HEK293T (cell line): ENCODE results near the gene PSMD6.

ENCODE experiments used
- CTCF ChIA-PET: fragments of 350-600 bp; formaldehyde crosslinking; extraction: SDS; loops from one replicate; lab custom pipeline; 2021; ENCODE audit warnings: antibody characterized with exemption, inconsistent platforms; lab: Yijun Ruan, JAX
- POLR2A ChIA-PET: fragments of 350-600 bp; formaldehyde crosslinking; extraction: SDS; loops from one replicate; lab custom pipeline; 2020; ENCODE audit warnings: antibody characterized with exemption, inconsistent platforms; lab: Yijun Ruan, JAX
- DNase-seq: peaks from one replicate; pipeline ENCODE4 v3.0.0; 2012; ENCODE audit warnings: mixed read lengths; ENCODE audit errors: extremely low spot score
- ARNT ChIP-seq: fragments of 450-650 bp; IDR thresholded peaks from 2 replicates; pipeline ENCODE4 v1.6.1; 2017; ENCODE audit warnings: mild to moderate bottlenecking
- BHLHE40 ChIP-seq: fragments of 450-650 bp; IDR thresholded peaks from 2 replicates; pipeline ENCODE4 v1.6.1; 2016; ENCODE audit warnings: mild to moderate bottlenecking, moderate library complexity, borderline replicate concordance
- CTBP1 ChIP-seq: fragments of 450-650 bp; IDR thresholded peaks from 2 replicates; pipeline ENCODE4 v1.6.1; 2016; ENCODE audit warnings: borderline replicate concordance
- ELF4 ChIP-seq: fragments of 450-650 bp; IDR thresholded peaks from 2 replicates; pipeline ENCODE4 v1.6.1; 2017; ENCODE audit warnings: antibody characterized with exemption
- FOXA1 ChIP-seq: fragments of 450-650 bp; IDR thresholded peaks from 2 replicates; pipeline ENCODE4 v1.6.1; 2016; ENCODE audit warnings: mild to moderate bottlenecking
- FOXK2 ChIP-seq: fragments of 450-650 bp; IDR thresholded peaks from 2 replicates; pipeline ENCODE4 v1.6.1; 2016; ENCODE audit warnings: mild to moderate bottlenecking
- FOXM1 ChIP-seq: fragments of 450-650 bp; IDR thresholded peaks from 2 replicates; pipeline ENCODE4 v1.6.1; 2017; ENCODE audit warnings: mild to moderate bottlenecking, borderline replicate concordance
- HDGF ChIP-seq: fragments of 450-650 bp; IDR thresholded peaks from 2 replicates; pipeline ENCODE4 v1.6.1; 2017; ENCODE audit warnings: antibody characterized with exemption, borderline replicate concordance
- L3MBTL2 ChIP-seq: fragments of 450-650 bp; conservative IDR thresholded peaks from 2 replicates; pipeline ENCODE4 v1.6.1; 2016; ENCODE audit warnings: mild to moderate bottlenecking
- LEF1 ChIP-seq: fragments of 450-650 bp; IDR thresholded peaks from 2 replicates; pipeline ENCODE4 v1.6.1; 2017; ENCODE audit warnings: mild to moderate bottlenecking, borderline replicate concordance
- NFRKB ChIP-seq: fragments of 450-650 bp; IDR thresholded peaks from 2 replicates; pipeline ENCODE4 v1.6.1; 2016; ENCODE audit warnings: mild to moderate bottlenecking, moderate library complexity
- SP1 ChIP-seq: fragments of 450-650 bp; IDR thresholded peaks from 2 replicates; pipeline ENCODE4 v1.6.1; 2017
- SUZ12 ChIP-seq: fragments of 450-650 bp; IDR thresholded peaks from 2 replicates; pipeline ENCODE4 v1.6.1; 2016; ENCODE audit warnings: mild to moderate bottlenecking
- TARDBP ChIP-seq: fragments of 450-650 bp; IDR thresholded peaks from 2 replicates; pipeline ENCODE4 v1.6.1; 2016
- ZNF384 ChIP-seq: fragments of 450-650 bp; IDR thresholded peaks from 2 replicates; pipeline ENCODE4 v1.6.1; 2016
- TF ChIP-seq, protein P1 (sequence below): fragments of 450-650 bp; IDR thresholded peaks from 2 replicates; pipeline ENCODE4 v1.6.1; 2016

PSMD6 gene

GRCh38 chr3:64048631-64049061 is 25.4 kb upstream of the PSMD6 start:
- DNase-seq, result no peak
- ChIA-PET POLR2A (no interaction called here), CTCF (no interaction called here)
- TF ChIP-seq FOXM1, result no peak
- TF ChIP-seq ZNF384, result no peak
- no peak for TF ChIP-seq HDGF
- TF ChIP-seq ELF4, result no peak
- no peak for TF ChIP-seq SUZ12
- no peak for TF ChIP-seq FOXK2
- no peak for TF ChIP-seq LEF1
- no peak for TF ChIP-seq BHLHE40
- TF ChIP-seq CTBP1, result no peak
- no peak for TF ChIP-seq L3MBTL2
- TF ChIP-seq SP1, result no peak
- TF ChIP-seq FOXA1, result no peak
- no peak for TF ChIP-seq ARNT
- no peak for TF ChIP-seq TARDBP
- TF ChIP-seq, protein P1, sequence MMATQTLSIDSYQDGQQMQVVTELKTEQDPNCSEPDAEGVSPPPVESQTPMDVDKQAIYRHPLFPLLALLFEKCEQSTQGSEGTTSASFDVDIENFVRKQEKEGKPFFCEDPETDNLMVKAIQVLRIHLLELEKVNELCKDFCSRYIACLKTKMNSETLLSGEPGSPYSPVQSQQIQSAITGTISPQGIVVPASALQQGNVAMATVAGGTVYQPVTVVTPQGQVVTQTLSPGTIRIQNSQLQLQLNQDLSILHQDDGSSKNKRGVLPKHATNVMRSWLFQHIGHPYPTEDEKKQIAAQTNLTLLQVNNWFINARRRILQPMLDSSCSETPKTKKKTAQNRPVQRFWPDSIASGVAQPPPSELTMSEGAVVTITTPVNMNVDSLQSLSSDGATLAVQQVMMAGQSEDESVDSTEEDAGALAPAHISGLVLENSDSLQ, result no peak
- no peak for TF ChIP-seq NFRKB

DNA sequence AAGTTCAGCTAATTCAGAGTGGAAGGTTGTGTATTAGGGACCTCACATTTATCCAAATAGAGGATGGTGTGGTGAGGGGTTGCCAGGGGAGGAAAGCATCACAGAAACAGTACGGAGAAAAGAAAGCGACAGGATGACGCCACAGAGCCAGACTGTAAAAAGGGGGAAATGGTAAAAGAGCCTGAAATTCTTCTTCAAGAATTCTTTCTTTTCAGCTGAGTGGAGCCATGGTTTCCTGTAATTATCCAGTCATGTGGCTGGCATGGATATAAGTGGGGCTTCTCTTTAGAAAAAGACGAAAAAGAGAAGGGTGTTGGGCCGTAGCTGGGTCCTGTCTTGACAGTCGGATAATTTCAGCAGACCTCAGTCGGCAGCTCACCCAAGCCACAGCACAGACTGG is 24.5 kb upstream of the PSMD6 start:
- TF ChIP-seq HDGF (no peak), BHLHE40 (no peak)
- ChIA-PET POLR2A (no interaction called here), CTCF (no interaction called here)

DNA sequence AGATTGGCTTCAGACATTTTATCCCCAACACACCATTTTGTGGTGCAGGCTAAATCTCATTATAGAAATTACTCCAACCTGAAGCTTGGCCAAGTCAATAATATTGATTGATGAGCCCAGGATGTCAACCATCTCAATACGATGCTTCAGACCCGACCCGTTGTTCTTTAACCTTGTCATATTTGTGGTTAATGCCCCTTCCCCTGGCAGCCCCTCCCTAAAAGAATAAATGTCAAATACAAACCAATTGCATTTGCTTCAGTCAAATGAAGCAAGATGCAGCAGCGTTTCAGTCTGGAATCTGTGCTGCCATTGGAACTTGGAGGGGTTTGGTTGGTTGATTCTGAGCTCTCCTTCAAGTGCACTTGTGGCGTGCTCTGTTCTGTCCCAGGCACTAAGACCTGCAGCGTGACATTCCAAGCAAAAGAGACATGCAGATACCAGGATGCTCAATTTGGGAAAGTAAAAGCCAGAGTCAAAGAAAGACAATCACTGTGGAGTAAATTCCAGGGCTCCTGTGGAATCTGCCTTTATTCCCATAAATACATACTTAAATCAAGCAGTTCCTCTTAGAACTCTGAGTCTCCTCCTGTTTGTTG is 23.8 kb upstream of the PSMD6 start:
- no peak for DNase-seq
- ChIA-PET CTCF (no interaction called here), POLR2A (no interaction called here)
- no peak for TF ChIP-seq ZNF384
- TF ChIP-seq SP1, result no peak
- TF ChIP-seq L3MBTL2, result no peak
- no peak for TF ChIP-seq BHLHE40
- no peak for TF ChIP-seq FOXA1
- TF ChIP-seq FOXM1, result no peak
- no peak for TF ChIP-seq NFRKB
- TF ChIP-seq TARDBP, result no peak
- TF ChIP-seq, protein P1, result no peak
- TF ChIP-seq FOXK2, result no peak

More for the DNA sequence above, 24.5 kb upstream of the PSMD6 start:
- no peak for DNase-seq

DNA sequence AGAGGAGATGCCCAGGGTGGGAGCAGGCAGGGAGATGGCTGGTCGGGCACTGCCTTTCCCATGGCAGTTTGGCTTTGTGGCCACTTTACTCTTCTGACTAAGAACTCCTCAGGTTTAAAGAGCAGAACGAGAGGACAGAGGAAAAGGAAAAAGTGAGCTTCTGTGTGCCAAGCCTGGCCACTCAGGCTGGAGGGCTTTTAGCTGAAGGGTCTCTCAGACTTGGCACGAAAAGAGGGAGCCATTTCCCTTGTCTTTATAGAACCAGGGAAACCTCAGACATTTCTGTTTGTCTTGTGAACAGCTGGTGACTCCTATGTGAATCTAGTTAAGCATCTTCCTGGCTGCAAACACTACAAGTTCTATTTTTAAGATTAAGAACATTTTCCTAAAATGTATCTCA is 23.3 kb upstream of the PSMD6 start:
- CTCF ChIA-PET, result no interaction called here
- POLR2A ChIA-PET, result no interaction called here
- TF ChIP-seq HDGF (no peak), SUZ12 (no peak), SP1 (no peak), FOXM1 (no peak), ELF4 (no peak), FOXK2 (no peak), LEF1 (no peak), L3MBTL2 (no peak), CTBP1 (no peak), FOXA1 (no peak)
- TF ChIP-seq, protein P1, result no peak
- no peak for DNase-seq

- TF ChIP-seq TARDBP (no peak), SP1 (no peak), LEF1 (no peak), ZNF384 (no peak), L3MBTL2 (no peak), CTBP1 (no peak), FOXM1 (no peak)
- ChIA-PET POLR2A (no interaction called here), CTCF (interaction anchor here (0.6 kb wide), 1 partner anchor 124 kb away, joined by 3 read pairs; no protein-coding TSS in a partner anchor)
- no peak for DNase-seq
Measured at GRCh38 chr3:64042952-64043351, 19.7 kb upstream of the PSMD6 start.

DNA sequence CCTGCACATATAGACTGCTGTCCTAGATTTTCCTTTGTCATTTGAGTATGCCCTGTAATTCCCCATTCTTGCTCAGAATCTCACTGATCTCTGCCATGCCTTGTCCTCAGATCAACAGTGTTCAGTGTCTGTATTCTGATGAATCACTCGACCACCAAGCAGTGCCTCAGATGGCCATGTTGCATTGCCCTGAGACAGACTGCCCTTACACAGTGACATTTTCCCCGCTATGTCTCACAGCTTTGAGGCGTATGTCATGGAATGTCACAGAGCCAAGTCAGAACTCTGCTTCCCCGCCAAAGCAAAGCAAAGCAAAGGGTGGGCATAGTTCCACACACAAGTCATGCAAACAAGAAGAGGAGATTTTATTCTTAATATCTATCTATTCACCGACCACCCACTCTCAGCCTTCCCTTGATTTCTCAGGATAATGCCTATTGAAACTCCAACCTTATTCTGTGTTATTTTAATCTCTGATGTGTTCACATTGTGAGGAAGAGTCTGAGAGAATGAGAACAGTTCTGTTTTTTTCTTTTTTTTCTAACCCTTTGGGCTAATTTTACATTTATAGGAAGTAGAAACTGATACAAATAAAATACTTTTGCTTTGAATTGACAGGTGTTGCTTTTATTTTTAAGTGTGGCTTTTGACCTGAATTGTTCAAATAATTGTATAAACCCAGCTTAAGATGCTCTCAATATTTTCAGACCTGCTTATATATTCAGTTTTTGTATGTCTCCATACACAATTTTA is 16.9 kb upstream of the PSMD6 start:
- POLR2A ChIA-PET, result interaction anchor here (1.1 kb wide), 1 partner anchor 13 kb away, joined by 3 read pairs; no protein-coding TSS in a partner anchor
- DNase-seq, result no peak
- TF ChIP-seq FOXM1 (no peak), ZNF384 (no peak), CTBP1 (no peak), ARNT (no peak), BHLHE40 (no peak)
- CTCF ChIA-PET, result interaction anchor here (0.5 to 0.6 kb wide), 2 partner anchors 12 to 70 kb away, joined by 3 read pairs; no protein-coding TSS in a partner anchor
